LoVo (cell line): ENCODE measurements around the gene GTF2F2.

Experiments used
- DNase-seq: peaks from one replicate; pipeline ENCODE4 v3.0.0-alpha.2; 2016; ENCODE audit warnings: low spot score

Gene GTF2F2

GRCh38 chr13:45302507-45302906, 182.2 kb downstream of the GTF2F2 start:
- DNase-seq = no peak

GRCh38 chr13:45303026-45303425, 182.7 kb downstream of the GTF2F2 start:
- DNase-seq = no peak

- DNase-seq = no peak
Measured at GRCh38 chr13:45303866-45304265, 183.6 kb downstream of the GTF2F2 start.

- no peak for DNase-seq
Measured at GRCh38 chr13:45305079-45305478, 184.8 kb downstream of the GTF2F2 start.

GRCh38 chr13:45306966-45307365, 186.7 kb downstream of the GTF2F2 start:
- no peak for DNase-seq

GRCh38 chr13:45310341-45311131, 190.2 kb downstream of the GTF2F2 start:
- DNase-seq = no peak

GRCh38 chr13:45314822-45315221, 194.5 kb downstream of the GTF2F2 start:
- no peak for DNase-seq

- no peak for DNase-seq
Measured at GRCh38 chr13:45315520-45316167, 195.3 kb downstream of the GTF2F2 start.

GRCh38 chr13:45316338-45316737, 196.0 kb downstream of the GTF2F2 start:
- DNase-seq = no peak

GRCh38 chr13:45316996-45317395, 196.7 kb downstream of the GTF2F2 start:
- DNase-seq = no peak

GRCh38 chr13:45320876-45321629, 200.7 kb downstream of the GTF2F2 start:
- DNase-seq = no peak

- DNase-seq = no peak
Measured at GRCh38 chr13:45325806-45326205, 205.5 kb downstream of the GTF2F2 start.

- no peak for DNase-seq
Measured at GRCh38 chr13:45327253-45327955, 207.1 kb downstream of the GTF2F2 start.

- DNase-seq = no peak
Measured at GRCh38 chr13:45328661-45329111, 208.4 kb downstream of the GTF2F2 start.

- no peak for DNase-seq
Measured at GRCh38 chr13:45331123-45331619, 210.9 kb downstream of the GTF2F2 start.

GRCh38 chr13:45331692-45332035, 211.4 kb downstream of the GTF2F2 start:
- no peak for DNase-seq

- no peak for DNase-seq
Measured at GRCh38 chr13:45332036-45332830, 211.9 kb downstream of the GTF2F2 start.

GRCh38 chr13:45332831-45333219, 212.5 kb downstream of the GTF2F2 start:
- DNase-seq = no peak

- no peak for DNase-seq
Measured at GRCh38 chr13:45333251-45333976, 213.1 kb downstream of the GTF2F2 start.
